Activated CD8-positive, alpha-beta memory T cell treated with anti-CD3 and anti-CD28 coated beads for 4 hours (primary cell): Measurements from ENCODE around the gene TXNRD2.
"Not testable (repeated sequence)": the region's sequence is repeated elsewhere in the genome, so short reads cannot be mapped to it uniquely, and the experiment has no call there.

Experiments used
- DNase-seq, 2 donors: peaks; one replicate each; pipeline ENCODE4 v3.0.0-alpha.2; 2020; ENCODE audit warnings: low read depth in 2 of 2

TXNRD2 gene

GRCh38 chr22:19948057-19948760 lies 6.6 kb upstream of the TXNRD2 start:
- no peak for DNase-seq

- no peak for DNase-seq
Measured at GRCh38 chr22:19943082-19944026, 1.7 kb upstream of the TXNRD2 start.

- no peak for DNase-seq
Measured at GRCh38 chr22:19942157-19943081, 801 bp upstream of the TXNRD2 start.

- no peak for DNase-seq
Measured at GRCh38 chr22:19940536-19941364, 868 bp downstream of the TXNRD2 start.

GRCh38 chr22:19937616-19938473 lies 3.8 kb downstream of the TXNRD2 start:
- no peak for DNase-seq

GRCh38 chr22:19936513-19936912 lies 5.1 kb downstream of the TXNRD2 start:
- DNase-seq, result no peak

- DNase-seq, result not testable (repeated sequence)
Measured at GRCh38 chr22:19935123-19935718, 6.4 kb downstream of the TXNRD2 start.

GRCh38 chr22:19933341-19934241 lies 8.0 kb downstream of the TXNRD2 start:
- DNase-seq, result no peak

GRCh38 chr22:19932367-19933206 lies 9.0 kb downstream of the TXNRD2 start:
- no peak for DNase-seq

GRCh38 chr22:19931514-19931913 lies 10.1 kb downstream of the TXNRD2 start:
- DNase-seq, result no peak

GRCh38 chr22:19930551-19931486 lies 10.8 kb downstream of the TXNRD2 start:
- DNase-seq, result no peak

- no peak for DNase-seq
Measured at GRCh38 chr22:19929586-19930550, 11.8 kb downstream of the TXNRD2 start.

- DNase-seq, result no peak
Measured at GRCh38 chr22:19928207-19928606, 13.4 kb downstream of the TXNRD2 start.

GRCh38 chr22:19927696-19928095 lies 13.9 kb downstream of the TXNRD2 start:
- no peak for DNase-seq

GRCh38 chr22:19926028-19926427 lies 15.6 kb downstream of the TXNRD2 start:
- DNase-seq, result not testable (repeated sequence)
